ENCODE measurements around the gene KRT36.

KRT36 gene

DNA sequence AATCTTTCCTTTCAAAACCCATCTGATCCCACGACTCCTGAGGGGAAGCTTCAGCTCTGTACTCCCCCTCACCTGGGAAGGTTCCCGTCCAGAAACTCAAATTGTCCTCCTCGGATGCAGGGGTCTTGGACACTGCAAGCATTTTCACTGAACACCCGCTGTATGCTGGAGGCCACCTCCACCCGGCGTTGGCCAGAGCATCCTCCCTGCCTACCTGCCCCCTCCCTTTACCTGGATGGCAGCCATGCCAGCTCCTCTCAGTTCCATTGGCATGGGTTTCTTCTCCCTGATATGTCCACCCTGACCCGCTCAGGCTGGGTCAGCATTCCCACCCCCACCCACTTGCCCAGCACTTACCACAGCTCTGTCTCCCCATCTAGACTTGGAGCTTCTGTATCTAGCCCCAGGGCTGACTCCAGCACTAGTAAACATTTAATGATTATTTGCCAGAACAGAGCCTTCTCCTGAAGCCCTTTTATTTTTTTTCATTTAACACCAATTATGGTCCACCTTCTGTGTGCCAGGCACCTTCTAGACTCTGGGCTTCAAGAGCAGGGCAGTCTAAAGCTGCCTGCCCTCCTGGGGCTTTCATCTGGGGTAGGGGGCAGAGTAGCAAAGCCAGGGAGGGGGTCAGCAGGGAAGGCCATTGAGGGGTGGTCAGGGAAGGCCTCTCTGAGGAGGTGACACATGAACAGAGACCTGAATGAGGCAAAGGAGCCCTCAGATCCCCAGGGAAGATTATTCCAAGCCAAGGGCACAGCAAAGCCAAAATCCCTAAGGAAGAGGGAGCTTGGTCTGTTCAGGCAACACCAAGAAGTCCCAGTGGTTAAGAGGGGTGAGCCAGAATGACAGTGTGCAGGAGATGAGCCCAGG is 47.3 kb upstream of the KRT36 start:
- ChIA-PET POLR2A (no interaction called here), CTCF (interaction anchor here (1.4 to 4.6 kb wide), 3 partner anchors 12 to 129 kb away, joined by 4 to 26 read pairs (median 6); no protein-coding TSS in a partner anchor)
- TF ChIP-seq PKNOX1 (IDR thresholded peaks at IDR 0.05): no peak
- no peak for TF ChIP-seq HDGF (IDR thresholded peaks at IDR 0.05; ENCODE audit: borderline replicate concordance)
- TF ChIP-seq L3MBTL2 (conservative IDR thresholded peaks at IDR 0.05): no peak
- TF ChIP-seq CTBP1 (IDR thresholded peaks at IDR 0.05; ENCODE audit: borderline replicate concordance): no peak
- TF ChIP-seq ZNF384 (IDR thresholded peaks at IDR 0.05): no peak
- no peak for TF ChIP-seq LEF1 (IDR thresholded peaks at IDR 0.05; ENCODE audit: borderline replicate concordance)
- no peak for TF ChIP-seq BHLHE40 (IDR thresholded peaks at IDR 0.05; ENCODE audit: borderline replicate concordance)
- no peak for TF ChIP-seq FOXM1 (IDR thresholded peaks at IDR 0.05; ENCODE audit: borderline replicate concordance)
- TF ChIP-seq SP1 (IDR thresholded peaks at IDR 0.05): no peak
- no peak for TF ChIP-seq FOXA1 (IDR thresholded peaks at IDR 0.05)
- TF ChIP-seq ELF4 (IDR thresholded peaks at IDR 0.05): no peak
- no peak for TF ChIP-seq TARDBP (IDR thresholded peaks at IDR 0.05)
- no peak for DNase-seq (ENCODE audit: extremely low spot score)

DNA sequence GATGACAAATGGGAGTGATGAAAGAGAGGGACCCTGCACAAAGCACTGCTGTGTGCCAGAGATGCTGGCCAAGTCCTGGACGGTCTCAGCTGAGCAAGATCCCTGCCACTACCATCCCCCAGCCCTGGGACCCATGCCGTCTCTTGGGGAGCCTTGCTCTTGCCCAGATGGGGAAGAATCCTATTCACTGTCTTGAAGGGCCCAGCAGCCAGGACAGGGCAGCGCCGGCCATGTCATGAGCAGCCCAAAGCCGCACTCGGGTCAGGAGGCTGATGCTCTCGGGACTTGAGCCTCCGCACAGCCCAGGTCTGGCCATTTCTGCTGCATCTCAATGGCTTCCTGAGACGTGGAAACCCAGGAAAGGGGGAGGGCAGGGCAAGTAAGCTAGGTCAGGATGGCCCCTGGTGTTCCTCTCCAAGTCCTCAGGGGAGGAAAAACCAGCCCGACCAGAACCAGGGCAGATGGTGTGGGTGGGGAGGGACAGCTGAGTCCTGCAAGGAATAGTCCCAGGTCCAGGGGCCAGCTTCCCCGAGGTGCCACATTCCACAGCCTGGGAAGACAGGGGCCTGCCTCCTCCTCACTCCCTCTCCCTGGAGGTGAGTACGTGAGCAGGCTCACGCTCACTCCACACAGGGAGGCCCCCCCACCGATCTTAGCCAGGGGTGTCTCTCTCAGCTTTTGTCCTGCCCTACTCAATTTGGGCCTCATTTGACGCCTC is 46.2 kb upstream of the KRT36 start:
- ChIA-PET POLR2A (interaction anchor here (1.4 kb wide), 1 partner anchor 152 kb away, joined by 3 read pairs; no protein-coding TSS in a partner anchor), CTCF (interaction anchor here (0.5 to 4.6 kb wide), 3 partner anchors 13 to 214 kb away, joined by 4 to 26 read pairs (median 4); no protein-coding TSS in a partner anchor)
- DNase-seq (ENCODE audit: extremely low spot score): no peak
- TF ChIP-seq SUZ12 (IDR thresholded peaks at IDR 0.05) (no peak), FOXM1 (IDR thresholded peaks at IDR 0.05; ENCODE audit: borderline replicate concordance) (no peak), SP1 (IDR thresholded peaks at IDR 0.05) (no peak), L3MBTL2 (conservative IDR thresholded peaks at IDR 0.05) (no peak), FOXK2 (IDR thresholded peaks at IDR 0.05) (no peak), NFRKB (IDR thresholded peaks at IDR 0.05) (no peak), FOXA1 (IDR thresholded peaks at IDR 0.05) (no peak), HDGF (IDR thresholded peaks at IDR 0.05; ENCODE audit: borderline replicate concordance) (no peak), BHLHE40 (IDR thresholded peaks at IDR 0.05; ENCODE audit: borderline replicate concordance) (no peak)

GRCh38 chr17:41534899-41535546 is 45.3 kb upstream of the KRT36 start:
- POLR2A ChIA-PET: interaction anchor here (1.2 to 1.4 kb wide), 2 partner anchors 8 to 153 kb away, joined by 3 read pairs; no protein-coding TSS in a partner anchor
- DNase-seq (ENCODE audit: extremely low spot score): no peak
- CTCF ChIA-PET: interaction anchor here (0.7 to 4.6 kb wide), 3 partner anchors 14 to 131 kb away, joined by 4 to 26 read pairs (median 4); no protein-coding TSS in a partner anchor
- TF ChIP-seq FOXM1 (IDR thresholded peaks at IDR 0.05; ENCODE audit: borderline replicate concordance): no peak

DNA sequence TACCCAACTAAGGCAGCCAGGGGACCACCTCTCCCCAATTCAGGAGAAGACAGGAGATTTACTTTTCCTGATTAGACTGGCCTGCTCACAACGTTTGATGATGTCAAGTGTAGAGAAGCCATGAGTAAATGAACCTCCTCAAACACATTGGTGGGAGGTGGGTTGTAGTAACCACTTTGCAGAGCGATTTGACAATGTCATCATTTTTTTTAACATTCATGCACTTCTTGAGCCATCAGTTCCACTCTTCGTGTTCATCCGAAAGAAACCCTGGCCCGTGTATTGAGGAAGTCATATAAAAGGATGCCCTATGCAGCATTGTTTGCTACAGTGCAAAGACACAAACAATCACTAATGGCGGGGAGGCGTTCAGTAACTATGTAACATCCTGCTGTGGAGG is 43.9 kb upstream of the KRT36 start:
- TF ChIP-seq PKNOX1 (IDR thresholded peaks at IDR 0.05): no peak
- no peak for TF ChIP-seq SP1 (IDR thresholded peaks at IDR 0.05)
- TF ChIP-seq ARNT (IDR thresholded peaks at IDR 0.05): no peak
- TF ChIP-seq ZNF384 (IDR thresholded peaks at IDR 0.05): no peak
- no peak for TF ChIP-seq HDGF (IDR thresholded peaks at IDR 0.05; ENCODE audit: borderline replicate concordance)
- no peak for TF ChIP-seq L3MBTL2 (conservative IDR thresholded peaks at IDR 0.05)
- no peak for TF ChIP-seq TARDBP (IDR thresholded peaks at IDR 0.05)
- no peak for TF ChIP-seq CTBP1 (IDR thresholded peaks at IDR 0.05; ENCODE audit: borderline replicate concordance)
- TF ChIP-seq SUZ12 (IDR thresholded peaks at IDR 0.05): no peak
- TF ChIP-seq FOXA1 (IDR thresholded peaks at IDR 0.05): no peak
- TF ChIP-seq ELF4 (IDR thresholded peaks at IDR 0.05): no peak
- TF ChIP-seq NFRKB (IDR thresholded peaks at IDR 0.05): no peak
- no peak for TF ChIP-seq FOXK2 (IDR thresholded peaks at IDR 0.05)
- TF ChIP-seq BHLHE40 (IDR thresholded peaks at IDR 0.05; ENCODE audit: borderline replicate concordance): no peak
- TF ChIP-seq FOXM1 (IDR thresholded peaks at IDR 0.05; ENCODE audit: borderline replicate concordance): no peak
- TF ChIP-seq LEF1 (IDR thresholded peaks at IDR 0.05; ENCODE audit: borderline replicate concordance): no peak
- no peak for DNase-seq (ENCODE audit: extremely low spot score)
- ChIA-PET CTCF (interaction anchor here (4.6 kb wide), 1 partner anchor 15 kb away, joined by 26 read pairs; no protein-coding TSS in a partner anchor), POLR2A (no interaction called here)

DNA sequence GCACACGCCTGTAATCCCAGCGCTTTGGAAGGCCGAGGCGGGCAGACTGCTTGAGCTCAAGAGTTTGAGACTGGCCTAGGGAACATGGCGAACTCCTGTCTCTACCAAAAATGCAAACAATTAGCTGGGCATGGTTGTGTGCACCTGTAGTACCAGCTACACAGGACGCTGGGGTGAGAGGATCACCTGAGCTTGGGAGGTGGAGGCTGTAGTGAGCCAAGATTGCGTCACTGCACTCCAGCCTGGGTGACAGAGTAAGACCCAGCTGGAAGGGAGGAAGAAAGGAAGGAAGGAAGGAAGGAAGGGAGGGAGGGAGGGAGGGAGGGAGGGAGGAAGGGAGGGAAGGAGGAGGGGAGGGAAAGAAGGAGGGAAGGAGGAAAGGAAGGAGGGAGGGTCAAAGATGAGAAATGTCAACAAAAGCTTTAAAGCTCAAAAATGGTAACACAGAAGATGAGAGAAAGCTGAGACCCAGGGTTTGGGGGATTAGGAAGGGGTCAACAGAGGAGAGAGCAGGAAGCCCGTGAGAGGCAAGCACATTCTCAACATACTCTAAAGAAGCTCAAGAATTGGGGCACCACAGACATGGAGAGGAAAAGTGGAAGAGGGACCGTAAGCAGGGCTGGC is 43.3 kb upstream of the KRT36 start:
- POLR2A ChIA-PET: interaction anchor here (0.9 to 1.0 kb wide), 3 partner anchors 11 to 155 kb away, joined by 3 to 4 read pairs (median 3); no protein-coding TSS in a partner anchor
- TF ChIP-seq ELF4 (IDR thresholded peaks at IDR 0.05): no peak
- no peak for TF ChIP-seq BHLHE40 (IDR thresholded peaks at IDR 0.05; ENCODE audit: borderline replicate concordance)
- no peak for TF ChIP-seq LEF1 (IDR thresholded peaks at IDR 0.05; ENCODE audit: borderline replicate concordance)
- no peak for TF ChIP-seq FOXA1 (IDR thresholded peaks at IDR 0.05)
- TF ChIP-seq FOXM1 (IDR thresholded peaks at IDR 0.05; ENCODE audit: borderline replicate concordance): no peak
- TF ChIP-seq SUZ12 (IDR thresholded peaks at IDR 0.05): no peak
- no peak for TF ChIP-seq HDGF (IDR thresholded peaks at IDR 0.05; ENCODE audit: borderline replicate concordance)
- no peak for DNase-seq (ENCODE audit: extremely low spot score)
- CTCF ChIA-PET: interaction anchor here (0.8 to 4.6 kb wide), 2 partner anchors 16 to 130 kb away, joined by 3 to 26 read pairs; no protein-coding TSS in a partner anchor
